ENCODE measurements around the gene PLS1.
A peak's percentile ranks its signal among the peaks of the same experiment; 100 is the strongest.
"Not testable (repeated sequence)": the region's sequence is repeated elsewhere in the genome, so short reads cannot be mapped to it uniquely, and the experiment has no call there.

PLS1 gene

DNA sequence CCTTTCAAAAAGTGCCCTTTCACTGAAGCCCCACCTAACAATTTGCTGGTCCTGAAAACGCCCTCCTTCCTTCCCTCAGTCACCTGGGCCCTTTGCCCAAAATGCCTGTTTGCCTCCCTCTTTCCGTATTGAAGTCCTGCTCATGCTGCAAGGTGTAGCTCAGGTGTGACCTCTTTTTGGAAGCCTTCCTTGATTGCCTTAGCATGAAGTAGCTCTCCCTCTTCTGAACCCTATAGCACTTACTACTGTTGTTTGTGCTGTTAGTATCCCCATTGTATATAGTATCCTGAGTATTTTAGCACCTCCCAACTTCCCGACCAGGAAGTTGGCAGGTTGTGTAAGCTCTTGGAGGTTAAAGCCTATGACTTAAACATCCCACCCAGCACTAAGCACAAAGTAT lies 1.7 kb downstream of the PLS1 start:
- peak; percentile 14 for DNase-seq

DNA sequence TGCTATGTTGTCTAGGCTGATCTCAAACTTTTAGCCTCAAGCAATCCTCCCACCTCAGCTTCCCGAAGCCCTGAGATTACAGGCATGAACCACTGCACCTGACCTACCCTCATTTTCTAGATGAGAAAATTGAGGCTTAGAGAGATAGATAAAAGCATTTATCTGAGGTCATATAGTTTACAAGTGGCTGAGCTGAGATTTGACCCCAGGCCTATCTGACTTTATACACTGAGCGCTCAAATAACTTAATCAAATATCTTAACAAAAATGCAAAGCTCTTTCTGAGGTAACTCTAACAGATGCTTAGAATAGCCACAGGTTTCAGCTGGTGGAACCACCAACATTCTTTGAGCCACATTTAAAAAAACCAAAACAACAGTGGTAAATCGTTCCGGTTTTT lies 5.5 kb downstream of the PLS1 start:
- DNase-seq = no peak

DNA sequence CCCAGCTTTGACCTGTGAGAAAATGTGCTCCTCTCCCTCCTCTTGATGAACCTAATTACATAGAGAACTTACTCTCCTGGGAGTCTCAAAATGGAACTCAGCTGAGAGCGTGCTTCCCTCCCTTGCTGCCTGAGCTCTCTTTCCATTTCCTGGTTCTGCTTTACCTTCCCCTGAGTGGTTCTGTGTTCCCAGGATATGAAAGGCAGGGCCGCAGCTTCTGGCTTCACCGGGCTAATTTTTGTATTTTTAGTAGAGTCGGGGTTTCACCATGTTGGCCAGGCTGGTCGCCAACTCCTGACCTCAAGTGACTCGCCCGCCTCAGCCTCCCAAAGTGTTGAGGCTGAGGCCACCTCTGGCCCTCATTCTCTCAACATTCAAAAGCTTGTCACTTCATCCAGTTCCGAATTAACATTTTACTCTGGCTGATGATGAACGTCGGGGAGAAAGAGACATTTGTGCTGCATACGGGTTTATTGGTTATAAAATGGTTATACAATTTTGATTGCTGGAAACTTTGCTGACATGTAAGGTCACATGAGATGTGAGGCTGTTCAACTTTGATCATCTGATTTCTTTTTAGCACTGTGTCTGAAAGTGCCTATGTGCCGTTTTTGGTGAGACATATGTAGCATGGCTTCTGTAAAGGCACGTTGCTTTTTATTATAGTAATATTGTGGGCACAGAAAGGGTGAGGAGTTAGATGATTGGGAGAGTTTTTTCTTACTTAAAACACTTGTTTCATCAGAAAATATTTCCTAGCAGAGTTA lies 6.6 kb downstream of the PLS1 start:
- peak; percentile 35 for DNase-seq

DNA sequence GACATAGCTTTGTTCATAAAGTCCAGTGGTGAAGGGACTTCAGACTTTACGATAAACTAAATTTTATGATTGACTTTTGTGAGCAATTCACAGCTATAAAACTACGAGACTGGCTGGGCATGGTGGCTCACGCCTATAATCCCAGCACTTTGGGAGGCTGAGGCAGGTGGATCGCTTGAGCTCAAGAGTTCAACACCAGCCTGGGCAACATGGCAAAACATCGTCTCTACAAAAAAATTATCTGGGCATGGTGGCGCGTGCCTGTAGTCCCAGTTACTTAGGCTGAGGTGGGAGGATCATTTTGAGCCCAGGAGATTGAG lies 7.2 kb downstream of the PLS1 start:
- DNase-seq = not testable (repeated sequence)

DNA sequence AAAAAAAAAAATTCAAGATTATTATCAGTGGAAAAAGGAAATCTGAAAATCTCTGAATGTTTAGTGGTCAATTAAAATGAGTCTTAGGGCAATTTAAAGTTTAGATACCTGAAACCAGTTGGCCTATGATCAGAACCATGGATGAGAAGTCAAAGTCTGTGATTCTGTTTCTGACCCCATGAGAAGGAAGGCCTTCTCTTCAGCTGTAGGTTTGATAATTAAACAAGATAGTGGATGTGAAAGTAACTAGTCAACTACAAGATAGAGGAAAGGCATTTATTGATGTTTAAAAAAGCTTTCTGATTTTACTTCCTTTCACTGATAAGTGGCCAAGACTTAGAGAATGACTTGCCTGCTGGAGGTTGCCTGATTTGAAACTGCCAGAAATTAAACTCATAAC lies 8.7 kb downstream of the PLS1 start:
- DNase-seq = no peak

DNA sequence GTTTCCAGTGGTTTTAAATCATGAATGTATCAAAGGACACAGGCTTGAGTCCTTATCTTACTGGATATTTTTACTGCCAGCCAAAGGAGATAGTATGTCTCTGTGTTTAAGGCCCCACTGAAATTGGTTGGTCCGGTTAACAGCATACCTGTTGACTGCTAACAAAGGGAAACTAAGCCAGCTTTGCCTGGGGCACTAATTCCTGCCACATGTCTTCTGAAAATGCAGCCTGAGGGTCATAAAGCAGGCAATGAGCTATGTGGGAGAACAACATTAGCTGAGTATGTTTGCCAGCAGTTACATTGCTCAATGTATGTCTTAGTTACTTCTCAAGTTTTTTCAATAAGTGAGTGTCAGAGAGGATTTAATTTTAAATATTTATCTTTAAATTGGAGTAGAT lies 12.4 kb downstream of the PLS1 start:
- peak; percentile 17 for DNase-seq

DNA sequence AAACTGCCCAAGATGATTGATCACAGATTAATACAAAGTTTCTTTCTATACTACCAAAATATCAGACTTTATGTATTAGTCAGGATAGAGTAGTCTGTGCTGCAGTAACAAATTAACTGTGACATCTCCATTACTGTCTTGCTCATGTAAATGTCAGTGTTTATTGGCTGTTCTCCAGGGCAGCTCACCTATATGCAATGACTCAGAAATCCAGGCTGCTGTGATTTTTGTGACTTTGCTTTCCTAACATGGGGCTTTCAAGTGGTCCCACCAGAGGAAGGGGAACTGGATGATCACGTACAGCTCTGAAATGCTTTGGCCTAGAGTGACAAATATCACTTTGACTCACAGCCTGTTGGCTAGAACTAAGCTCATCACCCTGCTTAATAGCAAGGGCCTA lies 12.9 kb downstream of the PLS1 start:
- DNase-seq = peak; percentile 6

DNA sequence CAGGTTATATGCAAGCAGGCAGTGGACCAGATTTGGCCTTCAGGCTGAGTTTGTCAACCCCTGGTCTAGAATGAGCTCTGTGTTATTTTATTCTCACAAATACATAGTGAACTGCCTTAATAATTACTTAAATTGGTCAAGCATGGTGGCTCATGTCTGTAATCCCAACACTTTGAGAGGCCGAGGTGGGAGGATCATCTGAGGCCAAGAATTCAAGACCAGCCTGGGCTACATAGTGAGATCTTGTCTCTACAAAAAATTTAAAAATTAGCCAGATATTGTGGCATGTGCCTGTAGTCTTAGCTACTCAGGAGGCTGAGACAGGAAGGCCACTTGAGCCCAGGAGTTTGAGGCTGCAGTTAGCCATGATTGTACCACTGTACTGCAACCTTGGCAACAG lies 15.0 kb downstream of the PLS1 start:
- DNase-seq = no peak

DNA sequence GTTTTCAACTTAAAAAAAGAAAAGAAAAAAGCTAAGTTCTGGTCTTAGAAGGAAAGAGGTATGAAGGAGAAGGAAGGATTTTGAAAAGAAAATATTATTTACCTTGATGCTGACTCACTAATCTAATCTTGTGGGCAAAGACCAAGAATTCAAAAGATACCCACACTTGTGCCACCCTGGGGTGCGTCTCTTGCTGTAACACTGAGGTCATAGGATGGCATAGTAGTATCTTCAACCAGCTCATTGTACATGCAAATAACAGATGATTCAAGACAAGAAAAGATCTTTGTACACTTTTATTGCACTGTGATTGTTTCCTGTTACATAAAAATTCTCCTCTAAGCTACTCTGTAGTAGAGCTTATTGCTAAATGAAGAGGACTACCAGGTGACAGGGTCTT lies 17.3 kb downstream of the PLS1 start:
- no peak for DNase-seq

DNA sequence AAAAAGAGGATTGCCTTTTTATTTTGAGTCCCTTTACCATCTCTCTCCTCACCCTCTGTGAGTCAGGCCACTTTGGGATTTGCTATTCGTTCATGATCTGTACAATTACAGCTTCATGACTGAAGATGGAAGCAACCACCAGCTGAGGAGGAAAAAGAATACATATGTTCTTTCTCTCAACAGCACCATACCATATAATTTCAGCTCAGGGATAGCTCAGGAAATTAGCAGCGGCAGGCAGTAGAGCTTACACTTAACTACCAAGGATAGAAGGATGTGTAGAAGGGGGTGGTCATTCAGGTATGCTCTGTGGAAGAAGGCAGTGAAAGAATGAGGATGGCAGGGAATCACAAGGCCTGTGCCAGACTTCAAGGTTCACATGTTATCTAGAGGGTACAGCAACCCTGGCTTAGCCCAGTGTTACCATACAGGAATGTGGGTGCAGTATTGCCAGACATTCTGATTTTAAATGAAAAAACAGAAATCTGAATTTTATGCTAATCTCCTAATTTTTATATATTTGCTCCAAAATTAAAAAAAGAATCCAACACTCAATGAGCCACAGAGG lies 17.9 kb downstream of the PLS1 start:
- DNase-seq = peak; percentile 79

DNA sequence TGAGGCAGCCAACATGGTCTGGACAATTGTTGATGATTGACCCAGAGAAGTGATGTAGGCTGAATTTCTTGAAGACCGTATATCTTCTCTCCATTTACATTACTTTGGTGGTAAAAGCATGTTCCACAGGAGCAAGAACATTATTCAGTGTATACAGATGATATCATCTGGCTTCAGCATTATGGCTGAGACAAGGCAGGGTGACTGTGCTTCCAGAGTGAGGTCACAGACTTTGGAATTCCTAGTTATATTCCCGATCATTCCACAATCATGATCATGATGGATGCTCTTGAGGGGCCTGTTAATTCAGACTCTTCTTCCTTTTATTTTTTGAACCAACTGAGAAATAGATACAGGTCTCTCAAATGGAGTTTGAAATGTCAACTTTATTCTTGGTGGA lies 19.0 kb downstream of the PLS1 start:
- DNase-seq = no peak

DNA sequence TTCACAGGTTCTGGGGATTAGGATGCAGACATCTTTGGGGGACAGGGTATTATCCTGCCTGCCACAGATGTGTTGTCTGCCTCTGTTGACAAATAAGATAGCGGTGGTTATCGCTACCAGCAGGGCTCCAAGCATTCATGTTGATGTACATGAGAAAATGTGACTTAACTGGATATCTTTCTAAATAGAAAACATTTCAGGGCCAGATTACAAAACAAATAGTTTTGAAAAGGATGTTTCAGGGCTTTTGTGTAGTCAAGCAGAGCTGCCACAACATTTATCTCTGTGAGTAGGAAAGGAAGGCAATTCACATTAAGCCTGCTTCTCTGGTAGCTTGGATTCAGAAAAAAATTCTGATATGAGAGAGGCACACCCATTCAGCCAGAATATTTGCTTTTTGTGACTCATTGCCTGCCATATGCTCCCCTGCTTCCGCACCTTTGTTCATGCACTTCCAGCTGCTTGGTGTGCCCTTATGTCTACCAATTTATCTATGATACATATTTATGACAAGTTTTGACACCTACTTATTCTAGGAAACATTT lies 22.8 kb downstream of the PLS1 start:
- peak; percentile 89 for DNase-seq

DNA sequence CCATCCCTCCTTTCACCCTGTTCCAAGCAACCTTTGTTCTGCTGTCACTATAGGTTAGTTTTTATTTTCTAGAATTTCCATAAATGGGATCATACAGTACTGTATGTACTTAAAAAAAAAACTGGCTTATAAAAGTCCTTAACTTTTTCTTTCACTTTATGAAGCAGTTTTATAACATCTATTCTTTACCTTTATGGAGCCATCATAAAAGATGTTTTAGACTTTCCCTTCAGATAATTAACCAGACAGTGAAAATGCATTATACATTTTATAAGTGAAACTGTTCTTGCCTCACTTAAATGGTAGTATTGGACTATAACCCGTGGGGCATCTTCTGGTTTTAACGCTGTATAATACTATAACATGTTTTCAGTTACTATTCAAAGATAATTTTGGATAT lies 26.2 kb downstream of the PLS1 start:
- no peak for DNase-seq

DNA sequence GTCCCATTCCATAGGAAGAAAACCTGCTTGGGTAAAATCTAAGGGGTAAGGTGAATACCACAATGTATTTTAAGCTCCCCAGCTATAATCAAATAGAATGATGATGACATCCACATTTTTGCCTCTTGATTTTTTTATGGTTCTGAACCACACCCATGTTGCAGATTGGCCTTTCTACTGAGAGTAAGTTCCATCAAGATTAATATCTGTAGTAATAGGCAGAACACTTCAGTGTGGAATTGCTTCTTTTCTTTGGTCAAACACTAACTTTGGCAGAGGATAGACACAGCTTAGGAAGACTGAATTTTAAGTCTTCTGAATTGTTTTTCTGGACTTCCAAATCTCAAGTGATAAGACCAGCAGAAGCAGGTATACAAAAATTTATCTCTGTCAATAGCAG lies 27.0 kb downstream of the PLS1 start:
- DNase-seq = peak; percentile 2

DNA sequence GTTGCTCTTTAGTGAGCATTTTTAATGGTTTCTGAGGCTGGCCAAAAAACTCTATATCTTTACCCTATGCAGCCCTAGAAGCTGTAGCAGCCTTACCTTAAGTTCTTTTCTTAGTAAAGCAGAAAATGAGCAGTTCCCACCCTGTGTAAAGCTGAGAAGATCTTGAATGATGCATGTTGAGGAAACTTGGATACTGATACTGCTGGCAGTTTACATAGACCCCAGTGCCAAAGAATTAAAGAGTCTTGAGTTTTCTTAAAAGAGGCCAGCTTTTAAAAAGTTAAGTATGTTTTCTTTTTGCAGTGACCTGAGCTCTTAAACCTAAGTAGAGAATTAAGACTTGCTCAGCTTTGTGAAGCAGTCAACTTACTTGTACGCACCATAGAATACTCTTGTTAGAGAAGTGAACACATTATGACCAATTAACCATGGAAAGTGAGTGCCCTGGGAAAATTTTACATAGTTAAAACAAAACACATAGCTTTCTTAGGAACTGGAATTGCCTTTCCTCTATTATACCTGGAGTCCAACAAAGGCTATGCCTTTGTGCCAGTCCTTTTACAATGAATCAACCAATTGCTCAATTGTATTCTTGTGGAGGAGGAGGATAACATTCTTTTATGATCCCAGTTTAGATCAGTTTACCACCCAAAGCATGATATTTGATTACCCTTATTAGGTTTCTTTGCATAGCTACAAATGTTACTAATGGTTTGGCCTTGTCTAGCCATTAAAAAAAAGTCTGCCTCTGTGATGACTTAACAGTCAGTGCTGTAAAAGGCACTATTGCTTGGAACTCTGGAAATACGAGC lies 28.4 kb downstream of the PLS1 start:
- peak; percentile 38 for DNase-seq

DNA sequence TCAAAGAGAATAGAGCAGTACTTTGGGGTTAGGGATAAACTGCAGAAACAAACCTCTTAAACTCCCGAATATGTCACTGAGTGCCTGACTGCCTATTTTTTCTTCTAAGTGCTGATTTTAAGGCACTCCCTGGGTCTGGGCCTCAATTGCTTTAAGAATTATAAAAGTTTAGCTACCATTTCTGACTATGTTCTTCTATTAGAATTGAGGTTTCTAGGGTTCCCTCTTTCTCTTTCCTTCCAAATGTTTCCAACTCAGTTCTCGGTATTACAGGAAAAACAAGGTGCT lies 28.9 kb downstream of the PLS1 start:
- DNase-seq = no peak

DNA sequence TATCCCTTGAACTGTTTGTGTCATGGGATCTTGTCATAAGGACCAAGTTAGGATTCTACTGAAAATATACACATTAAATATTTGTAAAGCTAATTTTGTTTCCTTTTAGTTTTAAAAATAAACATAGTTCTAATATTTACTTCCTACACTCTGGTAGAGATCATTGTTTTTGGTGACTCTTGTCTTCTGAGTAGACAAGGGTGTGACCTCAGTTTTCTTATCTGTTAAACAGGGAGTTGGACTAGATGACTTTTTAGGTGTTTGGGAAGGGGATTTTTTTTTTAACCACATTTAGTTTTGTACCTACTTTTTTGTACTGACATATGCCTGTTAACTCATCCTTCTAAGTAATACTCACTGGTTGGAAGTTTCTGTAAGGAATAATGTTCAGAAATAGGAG lies 30.8 kb downstream of the PLS1 start:
- DNase-seq = no peak

DNA sequence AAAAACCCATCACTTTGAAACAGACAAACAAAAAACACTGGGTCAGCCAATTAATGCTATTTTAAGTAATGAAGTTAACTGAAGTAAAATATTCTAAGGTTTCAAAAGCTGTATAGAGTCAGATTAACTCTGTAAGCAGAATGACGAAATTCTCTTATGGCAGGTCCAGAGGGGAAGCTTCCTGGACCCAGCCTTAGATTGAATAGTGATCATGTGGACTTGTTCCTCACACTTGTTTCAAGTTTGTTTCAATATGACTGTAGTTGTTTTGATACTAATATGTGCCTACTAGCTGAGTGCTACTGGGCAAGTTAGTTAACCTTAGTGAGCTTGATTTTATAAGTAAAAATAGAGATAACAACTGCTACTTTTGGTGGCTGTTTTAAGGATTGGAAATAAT lies 32.6 kb downstream of the PLS1 start:
- no peak for DNase-seq

DNA sequence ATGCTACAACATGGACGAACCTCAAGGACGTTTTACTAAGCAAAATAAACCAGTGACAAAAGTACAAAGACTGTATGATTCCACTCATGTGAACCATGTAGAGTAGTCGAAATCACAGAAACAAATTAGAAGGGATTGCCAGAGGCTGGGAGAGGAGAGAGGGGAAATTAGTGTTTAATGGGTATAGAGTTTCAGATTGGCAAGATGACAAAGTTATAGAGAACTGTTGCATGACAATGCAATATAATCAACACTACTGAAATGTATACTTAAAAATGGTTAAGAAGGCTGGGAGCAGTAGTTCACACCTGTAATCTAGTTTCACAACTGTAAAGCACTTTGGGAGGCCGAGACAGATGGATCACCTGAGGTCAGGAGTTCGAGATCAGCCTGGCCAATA lies 36.9 kb downstream of the PLS1 start:
- peak; percentile 83 for DNase-seq

DNA sequence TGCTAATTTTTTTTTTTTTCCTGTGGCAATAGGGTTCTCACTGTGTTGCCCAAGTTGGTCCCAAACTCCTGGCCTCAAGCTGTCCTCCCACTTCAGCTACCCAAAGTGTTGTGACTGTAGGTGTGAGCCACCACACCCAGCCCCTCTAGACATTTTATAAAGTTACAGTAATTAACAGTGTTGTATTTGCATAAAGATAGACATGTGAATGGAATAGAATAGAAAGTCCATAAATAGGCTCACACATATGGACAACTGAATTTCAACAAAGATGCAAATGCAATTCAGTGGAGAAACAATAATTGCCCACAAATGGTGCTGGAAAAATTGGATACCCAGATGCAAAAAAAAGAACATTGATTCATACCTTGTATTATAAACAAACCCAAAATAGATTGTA lies 39.9 kb downstream of the PLS1 start:
- no peak for DNase-seq

DNA sequence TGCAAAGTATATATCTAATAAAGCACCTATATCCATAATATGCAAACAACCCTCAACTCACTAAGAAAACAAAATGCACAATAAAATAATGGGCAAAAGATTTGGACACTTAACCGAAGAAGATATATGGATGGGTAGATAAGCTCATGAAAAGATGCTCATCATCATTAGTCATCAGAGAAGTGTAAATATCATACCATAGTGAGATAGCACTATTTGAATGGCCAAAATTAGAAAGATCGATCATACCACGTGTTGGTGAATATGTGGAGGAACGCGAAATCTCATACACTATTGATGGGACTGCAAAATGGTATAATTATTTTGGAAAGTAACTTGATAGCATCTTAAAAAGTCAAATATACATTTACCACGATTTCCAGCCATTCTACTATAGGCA lies 40.5 kb downstream of the PLS1 start:
- no peak for DNase-seq

DNA sequence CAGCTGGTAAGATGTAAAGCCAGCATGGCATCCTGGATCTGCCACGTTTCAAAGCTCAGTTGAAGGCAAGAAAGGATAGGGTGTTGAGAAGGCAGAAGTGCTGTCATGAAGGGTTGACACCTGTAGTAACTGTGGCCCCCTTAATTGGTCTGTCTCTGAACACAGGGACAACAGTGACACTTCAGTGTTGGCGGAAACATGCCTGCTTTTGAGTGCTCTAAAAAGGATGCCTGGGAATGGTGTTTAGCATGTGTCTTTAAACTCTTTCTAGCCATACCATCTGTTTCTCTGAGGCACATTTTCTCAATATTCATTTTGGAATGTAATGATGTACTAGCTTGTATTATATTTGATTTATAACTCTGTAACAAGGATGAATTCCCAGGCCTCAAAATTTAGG lies 42.1 kb downstream of the PLS1 start:
- no peak for DNase-seq

DNA sequence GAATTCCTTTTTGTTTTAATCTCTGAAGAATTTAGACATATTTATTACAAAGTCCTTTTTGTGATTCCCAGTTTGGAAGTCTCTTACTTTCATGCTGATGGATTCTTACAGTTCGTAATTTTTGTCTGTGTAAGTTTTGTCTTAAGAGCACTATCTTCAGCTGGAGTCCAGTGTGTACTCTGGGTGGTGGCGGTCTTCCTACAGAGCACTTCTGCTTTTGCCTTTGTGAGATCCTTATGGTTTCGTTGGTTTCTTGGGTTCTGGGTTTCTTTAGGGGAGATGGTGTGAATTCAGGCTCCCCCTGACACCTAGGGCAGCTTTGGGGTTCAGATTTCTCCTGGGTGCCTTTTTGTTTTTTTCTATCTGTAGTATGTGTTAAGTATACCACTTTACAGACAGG lies 45.3 kb downstream of the PLS1 start:
- no peak for DNase-seq

DNA sequence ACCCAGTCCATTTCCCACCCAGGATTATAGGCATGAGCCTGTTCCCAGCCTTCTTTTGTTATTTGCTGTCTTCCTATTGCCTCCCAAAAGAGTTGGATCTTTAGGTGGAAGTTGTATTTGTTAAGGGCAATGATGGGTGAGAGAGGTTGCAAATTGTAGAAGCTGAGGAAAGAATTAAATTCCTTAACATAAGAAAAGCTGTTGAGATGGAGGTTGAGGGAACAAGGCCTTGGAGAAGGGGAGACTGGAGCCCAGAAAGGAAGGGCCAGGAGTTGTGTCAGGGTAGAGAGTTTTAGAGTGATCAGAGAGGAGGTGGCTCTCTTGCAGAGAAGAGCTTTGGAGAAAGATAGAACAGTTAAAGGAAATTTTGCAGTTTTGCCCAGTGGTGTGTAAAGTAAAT lies 46.8 kb downstream of the PLS1 start:
- DNase-seq = no peak

All from NCI-H69 (cell line).